CD4-positive, alpha-beta T cell (primary cell): Measurements from ENCODE around the gene PLPP2. TPM values are rescaled to one million over a fixed set of nuclear protein-coding genes. Genes with fewer than 3 reads are reported as not detected.

Experiments used
- ATAC-seq: fragments of 200-7000 bp; cut with Tn5 transposase; one replicate; pipeline ENCODE4 v1.10.0; 2022; ENCODE audit warnings: mild to moderate bottlenecking; ENCODE audit not compliant: poor library complexity
- CTCF ChIA-PET: fragments of 350-600 bp; sonication (Branson Sonifier 250); formaldehyde crosslinking; loops from one replicate; lab custom pipeline; 2021; ENCODE audit warnings: antibody characterized with exemption, inconsistent platforms; lab: Charles Lee
- POLR2A ChIA-PET: fragments of 350-600 bp; sonication (Branson Sonifier 250); formaldehyde crosslinking; loops from one replicate; lab custom pipeline; 2021; ENCODE audit warnings: antibody characterized with exemption, inconsistent platforms; lab: Charles Lee
- DNase-seq, 14 experiments: peaks; one replicate each; pipeline ENCODE4 v3.0.0-alpha.2; 2013 to 2020; ENCODE audit warnings: mixed read lengths in 2 of 14
- H3K27ac ChIP-seq, 2 donors: one replicate each; pipeline versions ENCODE4 v1.5.1 to v1.7.0; 2013; ENCODE audit warnings: low read length in 2 of 2, low read depth in 1 of 2, mild to moderate bottlenecking in 1 of 2
- H3K27me3 ChIP-seq, 2 experiments: 1 replicate in 1 of 2; 2 replicates in 1 of 2; pipeline versions ENCODE4 v1.6.1 to v1.7.0; 2013; ENCODE audit warnings: low read length in 2 of 2, control low read depth in 1 of 2, mild to moderate bottlenecking in 1 of 2, moderate library complexity in 1 of 2; ENCODE audit not compliant: insufficient read depth in 2 of 2, control insufficient read depth in 1 of 2
- H3K36me3 ChIP-seq: one replicate; pipeline ENCODE4 v1.6.1; 2013; ENCODE audit warnings: low read length, control low read depth; ENCODE audit not compliant: insufficient read depth
- H3K4me1 ChIP-seq: one replicate; pipeline ENCODE4 v1.6.1; 2013; ENCODE audit warnings: low read length, control low read depth; ENCODE audit not compliant: insufficient read depth
- H3K4me3 ChIP-seq: one replicate; pipeline ENCODE4 v1.5.1; 2013; ENCODE audit warnings: mild to moderate bottlenecking, low read length, moderate library complexity
- H3K9me3 ChIP-seq, 2 experiments: 1 replicate in 1 of 2; 2 replicates in 1 of 2; pipeline versions ENCODE4 v1.6.1 to v1.7.0; 2013; ENCODE audit warnings: low read length in 2 of 2, mild to moderate bottlenecking in 2 of 2, control low read depth in 1 of 2, moderate library complexity in 1 of 2; ENCODE audit not compliant: control insufficient read depth in 1 of 2, insufficient read depth in 1 of 2
- H3K27ac Mint-ChIP-seq: one replicate; pipeline ENCODE4 v1.8.0; 2020; ENCODE audit warnings: mixed read lengths
- H3K27me3 Mint-ChIP-seq: one replicate; pipeline ENCODE4 v1.8.0; 2021; ENCODE audit warnings: mixed read lengths
- H3K36me3 Mint-ChIP-seq: one replicate; pipeline ENCODE4 v1.8.0; 2021; ENCODE audit warnings: low read depth, mixed read lengths
- H3K4me1 Mint-ChIP-seq: one replicate; pipeline ENCODE4 v1.8.0; 2021; ENCODE audit warnings: low read depth, mixed read lengths
- H3K4me3 Mint-ChIP-seq: one replicate; pipeline ENCODE4 v1.8.0; 2020; ENCODE audit warnings: mild to moderate bottlenecking, mixed read lengths
- H3K9me3 Mint-ChIP-seq: one replicate; pipeline ENCODE4 v1.8.0; 2020; ENCODE audit warnings: mixed read lengths
- intact Hi-C, 2 experiments: fragments of 100-400 bp; cut with DNase I in 1 of 2; cut with micrococcal nuclease in 1 of 2; formaldehyde crosslinking; loops; one replicate each; pipeline versions ENCODE4 v1.15.1 to v1.9.0; 2023 to 2025; cut with DNase I, micrococcal nuclease
- total RNA-seq, 174 experiments: library from RNA in 2 of 174; stranded (reverse) in 2 of 174; gene quantifications; one replicate each; pipeline ENCODE4 v1.2.3 and lab custom pipeline; 2021 to 2026
- TF ChIP-seq, protein P1 (sequence below): fragments of 200-600 bp; IDR thresholded peaks from one replicate; pipeline ENCODE4 v1.8.0; 2022; ENCODE audit warnings: antibody characterized with exemption, mild to moderate bottlenecking

The PLPP2 gene
- total RNA-seq, 2 experiments from 2014 or later, result 0.64 TPM; not detected in 1

DNA sequence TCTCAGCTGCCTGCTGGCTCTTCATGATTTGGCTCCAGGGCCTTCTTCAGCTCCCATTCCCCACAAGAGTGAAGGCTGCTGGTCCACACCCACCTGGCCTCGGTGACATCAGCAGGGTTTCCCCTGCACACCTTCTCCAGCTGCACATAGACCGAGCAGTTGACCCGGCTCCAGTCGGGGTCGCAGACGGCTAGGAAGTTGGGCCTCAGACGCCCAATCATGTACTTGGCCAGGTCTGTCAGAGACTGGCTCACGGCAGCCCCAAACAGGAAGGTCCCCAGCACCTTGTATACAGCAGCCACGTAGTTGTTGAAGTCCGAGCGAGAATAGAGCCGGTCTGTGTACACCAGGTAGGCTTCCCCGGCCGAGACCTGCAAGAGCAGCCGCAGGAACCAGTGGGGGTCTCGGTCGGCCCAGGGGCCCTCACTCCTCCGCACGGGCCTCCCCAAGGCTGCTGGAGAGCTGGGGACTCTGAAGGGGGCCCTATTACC lies 3.8 kb downstream of the PLPP2 start:
- H3K4me1 ChIP-seq, result peaks cover 17% of the 10 kb centered on the region
- H3K9me3 Mint-ChIP-seq, result no peaks in the 10 kb centered on the region
- H3K9me3 ChIP-seq, result peaks cover 0 to 12% of the 10 kb centered on the region in 2 experiments

DNA sequence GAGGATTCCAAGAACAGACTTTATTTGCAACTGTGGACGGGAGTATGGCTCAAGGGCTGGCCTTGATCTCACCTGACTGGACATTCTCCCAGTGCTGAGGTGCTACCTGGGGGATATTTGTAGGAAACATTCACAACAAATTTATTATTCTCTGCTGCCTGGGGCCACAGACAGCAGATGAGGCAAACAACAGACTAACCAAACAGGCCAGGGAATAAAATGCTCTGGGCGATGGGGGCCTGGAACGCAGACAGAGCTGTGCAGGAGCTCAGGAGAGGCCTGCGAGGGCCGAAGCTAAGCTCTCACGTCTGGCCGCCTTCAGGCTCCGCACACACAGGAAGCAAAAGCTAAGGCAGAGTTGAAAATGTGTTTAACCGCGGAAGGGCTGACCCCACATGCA lies 7.8 kb downstream of the PLPP2 start:
- CTCF ChIA-PET, result no interaction called here
- Mint-ChIP-seq H3K27me3 (peaks cover 28% of the 10 kb centered on the region), H3K9me3 (no peaks in the 10 kb centered on the region), H3K36me3 (no peaks in the 10 kb centered on the region), H3K4me1 (no peaks in the 10 kb centered on the region), H3K27ac (no peak overlapping the region), H3K4me3 (no peak overlapping the region)
- intact Hi-C loops, result no loop called here
- ATAC-seq (no peak), DNase-seq (no peak)
- H3K4me1 ChIP-seq, result no peaks in the 10 kb centered on the region
- TF ChIP-seq, protein P1, sequence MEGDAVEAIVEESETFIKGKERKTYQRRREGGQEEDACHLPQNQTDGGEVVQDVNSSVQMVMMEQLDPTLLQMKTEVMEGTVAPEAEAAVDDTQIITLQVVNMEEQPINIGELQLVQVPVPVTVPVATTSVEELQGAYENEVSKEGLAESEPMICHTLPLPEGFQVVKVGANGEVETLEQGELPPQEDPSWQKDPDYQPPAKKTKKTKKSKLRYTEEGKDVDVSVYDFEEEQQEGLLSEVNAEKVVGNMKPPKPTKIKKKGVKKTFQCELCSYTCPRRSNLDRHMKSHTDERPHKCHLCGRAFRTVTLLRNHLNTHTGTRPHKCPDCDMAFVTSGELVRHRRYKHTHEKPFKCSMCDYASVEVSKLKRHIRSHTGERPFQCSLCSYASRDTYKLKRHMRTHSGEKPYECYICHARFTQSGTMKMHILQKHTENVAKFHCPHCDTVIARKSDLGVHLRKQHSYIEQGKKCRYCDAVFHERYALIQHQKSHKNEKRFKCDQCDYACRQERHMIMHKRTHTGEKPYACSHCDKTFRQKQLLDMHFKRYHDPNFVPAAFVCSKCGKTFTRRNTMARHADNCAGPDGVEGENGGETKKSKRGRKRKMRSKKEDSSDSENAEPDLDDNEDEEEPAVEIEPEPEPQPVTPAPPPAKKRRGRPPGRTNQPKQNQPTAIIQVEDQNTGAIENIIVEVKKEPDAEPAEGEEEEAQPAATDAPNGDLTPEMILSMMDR, result no peak
- no peaks in the 10 kb centered on the region for H3K36me3 ChIP-seq
- H3K27me3 ChIP-seq, result peaks cover 7 to 10% of the 10 kb centered on the region in 2 experiments
- POLR2A ChIA-PET, result no interaction called here
- no peak overlapping the region for H3K27ac ChIP-seq
- H3K9me3 ChIP-seq, result peaks cover 0 to 4% of the 10 kb centered on the region in 2 experiments
- H3K4me3 ChIP-seq, result no peak overlapping the region

More for the DNA sequence above, 3.8 kb downstream of the PLPP2 start:
- ATAC-seq (no peak), DNase-seq (no peak)
- intact Hi-C loops, result no loop called here
- Histone ChIP-seq H3K4me3 (no peak overlapping the region), H3K36me3 (no peaks in the 10 kb centered on the region), H3K27me3 (peaks cover 22 to 30% of the 10 kb centered on the region in 2 experiments), H3K27ac (no peak overlapping the region)
- H3K4me3 Mint-ChIP-seq, result no peak overlapping the region
- CTCF ChIA-PET, result no interaction called here
- peaks cover 5% of the 10 kb centered on the region for H3K4me1 Mint-ChIP-seq
- no peaks in the 10 kb centered on the region for H3K36me3 Mint-ChIP-seq
- TF ChIP-seq, protein P1, result no peak
- peaks cover 40% of the 10 kb centered on the region for H3K27me3 Mint-ChIP-seq
- H3K27ac Mint-ChIP-seq, result no peak overlapping the region
- POLR2A ChIA-PET, result no interaction called here

DNA sequence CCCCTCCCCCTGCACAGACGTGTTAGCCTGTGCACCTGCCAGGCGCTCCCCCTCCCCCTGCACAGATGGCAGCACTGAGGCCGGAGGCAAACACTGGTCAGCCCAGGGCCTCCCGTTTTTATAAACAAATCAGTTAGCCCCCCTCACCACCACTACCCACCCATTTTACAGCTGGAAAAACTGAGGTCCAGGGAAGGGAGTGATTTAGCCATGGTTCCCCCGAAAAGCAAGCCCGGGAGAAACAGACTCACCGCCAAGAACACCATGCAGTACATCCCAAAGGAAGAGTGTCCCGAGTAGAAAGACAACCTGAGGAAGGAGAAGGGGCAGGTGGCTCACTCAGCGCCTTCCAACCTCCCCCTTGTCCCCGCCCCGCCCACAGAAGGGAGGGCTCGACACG lies 8.7 kb downstream of the PLPP2 start:
- CTCF ChIA-PET, result no interaction called here
- no peak for DNase-seq
- Histone ChIP-seq H3K27ac (no peak overlapping the region), H3K9me3 (peaks cover 0 to 4% of the 10 kb centered on the region in 2 experiments), H3K36me3 (no peaks in the 10 kb centered on the region), H3K27me3 (peaks cover 10 to 12% of the 10 kb centered on the region in 2 experiments), H3K4me1 (no peaks in the 10 kb centered on the region), H3K4me3 (no peak overlapping the region)
- no peak overlapping the region for H3K4me3 Mint-ChIP-seq
- POLR2A ChIA-PET, result no interaction called here
- H3K4me1 Mint-ChIP-seq, result no peaks in the 10 kb centered on the region
- no peaks in the 10 kb centered on the region for H3K9me3 Mint-ChIP-seq
- H3K27me3 Mint-ChIP-seq, result peaks cover 34% of the 10 kb centered on the region
- ATAC-seq, result no peak
- intact Hi-C loops, result no loop called here
- no peaks in the 10 kb centered on the region for H3K36me3 Mint-ChIP-seq
- no peak overlapping the region for H3K27ac Mint-ChIP-seq
- TF ChIP-seq, protein P1, result no peak
